Chondrocyte (in vitro differentiated cells): ENCODE data around the gene GTF3C4. TPM values are rescaled to one million over a fixed set of nuclear protein-coding genes. Genes with fewer than 3 reads are reported as not detected.
"Not testable (repeated sequence)": the region's sequence is repeated elsewhere in the genome, so short reads cannot be mapped to it uniquely, and the experiment has no call there.

Source experiments
- DNase-seq: peaks from one replicate; pipeline ENCODE4 v3.0.0; 2021; ENCODE audit warnings: mixed read lengths, low spot score
- H3K27ac Mint-ChIP-seq: one replicate; pipeline ENCODE4 v1.8.0; 2021; ENCODE audit warnings: mild to moderate bottlenecking, moderate library complexity, mixed read lengths; ENCODE audit not compliant: unreplicated experiment
- H3K27me3 Mint-ChIP-seq: 2 replicates; pipeline ENCODE4 v1.8.0; 2021; ENCODE audit warnings: low read depth, mixed read lengths
- H3K36me3 Mint-ChIP-seq: 2 replicates; pipeline ENCODE4 v1.8.0; 2021; ENCODE audit warnings: low read depth, mixed read lengths
- H3K4me1 Mint-ChIP-seq: 2 replicates; pipeline ENCODE4 v1.8.0; 2021; ENCODE audit warnings: low read depth, mild to moderate bottlenecking, mixed read lengths
- H3K4me3 Mint-ChIP-seq: one replicate; pipeline ENCODE4 v1.8.0; 2021; ENCODE audit warnings: mild to moderate bottlenecking, moderate library complexity, mixed read lengths; ENCODE audit not compliant: unreplicated experiment
- H3K9me3 Mint-ChIP-seq: 2 replicates; pipeline ENCODE4 v1.8.0; 2021; ENCODE audit warnings: low read depth, mixed read lengths
- CTCF ChIP-seq: fragments of 200-600 bp; sonication (generic); IDR thresholded peaks from 2 replicates; pipeline ENCODE4 v1.5.0; 2021; ENCODE audit warnings: antibody characterized with exemption, mild to moderate bottlenecking, moderate library complexity
- total RNA-seq: library from RNA; stranded (reverse); gene quantifications from 3 replicates; pipeline ENCODE4 v1.2.1, GENCODE V29; 2021

Gene GTF3C4
- total RNA-seq, 1 donor from 2014 or later: 16.6 TPM

- H3K27ac Mint-ChIP-seq: no peak overlapping the region
- no peaks in the 10 kb centered on the region for H3K9me3 Mint-ChIP-seq
- no peak for DNase-seq
- H3K27me3 Mint-ChIP-seq: peaks cover 23% of the 10 kb centered on the region
- no peaks in the 10 kb centered on the region for H3K36me3 Mint-ChIP-seq
- H3K4me3 Mint-ChIP-seq: no peak overlapping the region
- no peaks in the 10 kb centered on the region for H3K4me1 Mint-ChIP-seq
- TF ChIP-seq CTCF: no peak
Observed at GRCh38 chr9:132710333-132710732, 40.1 kb downstream of the GTF3C4 start.

GRCh38 chr9:132711152-132711551, 40.9 kb downstream of the GTF3C4 start:
- not testable (repeated sequence) for H3K27ac Mint-ChIP-seq, H3K4me1 Mint-ChIP-seq, H3K4me3 Mint-ChIP-seq, H3K9me3 Mint-ChIP-seq, H3K36me3 Mint-ChIP-seq, DNase-seq
- H3K27me3 Mint-ChIP-seq: peaks cover 24% of the 10 kb centered on the region

GRCh38 chr9:132711846-132712245, 41.6 kb downstream of the GTF3C4 start:
- TF ChIP-seq CTCF: no peak
- Mint-ChIP-seq H3K4me1 (no peaks in the 10 kb centered on the region), H3K36me3 (no peaks in the 10 kb centered on the region), H3K27ac (no peak overlapping the region), H3K9me3 (no peaks in the 10 kb centered on the region), H3K4me3 (no peak overlapping the region), H3K27me3 (peaks cover 23% of the 10 kb centered on the region)
- DNase-seq: no peak

GRCh38 chr9:132712753-132713152, 42.5 kb downstream of the GTF3C4 start:
- Mint-ChIP-seq H3K4me1 (no peaks in the 10 kb centered on the region), H3K9me3 (no peaks in the 10 kb centered on the region), H3K27ac (no peak overlapping the region), H3K36me3 (no peaks in the 10 kb centered on the region), H3K4me3 (no peak overlapping the region), H3K27me3 (peaks cover 30% of the 10 kb centered on the region)
- no peak for TF ChIP-seq CTCF
- no peak for DNase-seq

GRCh38 chr9:132716007-132716406, 45.7 kb downstream of the GTF3C4 start:
- Mint-ChIP-seq H3K4me3 (no peak overlapping the region), H3K36me3 (no peaks in the 10 kb centered on the region)

More at GRCh38 chr9:132716007-132716406, 45.7 kb downstream of the GTF3C4 start:
- H3K9me3 Mint-ChIP-seq: no peaks in the 10 kb centered on the region
- peaks cover 23% of the 10 kb centered on the region for H3K27me3 Mint-ChIP-seq
- no peak for TF ChIP-seq CTCF
- no peaks in the 10 kb centered on the region for H3K4me1 Mint-ChIP-seq
- H3K27ac Mint-ChIP-seq: no peak overlapping the region
- DNase-seq: no peak
